ENCODE measurements around the gene PHB1.
A peak's percentile ranks its signal among the peaks of the same experiment; 100 is the strongest.

The PHB1 gene

DNA sequence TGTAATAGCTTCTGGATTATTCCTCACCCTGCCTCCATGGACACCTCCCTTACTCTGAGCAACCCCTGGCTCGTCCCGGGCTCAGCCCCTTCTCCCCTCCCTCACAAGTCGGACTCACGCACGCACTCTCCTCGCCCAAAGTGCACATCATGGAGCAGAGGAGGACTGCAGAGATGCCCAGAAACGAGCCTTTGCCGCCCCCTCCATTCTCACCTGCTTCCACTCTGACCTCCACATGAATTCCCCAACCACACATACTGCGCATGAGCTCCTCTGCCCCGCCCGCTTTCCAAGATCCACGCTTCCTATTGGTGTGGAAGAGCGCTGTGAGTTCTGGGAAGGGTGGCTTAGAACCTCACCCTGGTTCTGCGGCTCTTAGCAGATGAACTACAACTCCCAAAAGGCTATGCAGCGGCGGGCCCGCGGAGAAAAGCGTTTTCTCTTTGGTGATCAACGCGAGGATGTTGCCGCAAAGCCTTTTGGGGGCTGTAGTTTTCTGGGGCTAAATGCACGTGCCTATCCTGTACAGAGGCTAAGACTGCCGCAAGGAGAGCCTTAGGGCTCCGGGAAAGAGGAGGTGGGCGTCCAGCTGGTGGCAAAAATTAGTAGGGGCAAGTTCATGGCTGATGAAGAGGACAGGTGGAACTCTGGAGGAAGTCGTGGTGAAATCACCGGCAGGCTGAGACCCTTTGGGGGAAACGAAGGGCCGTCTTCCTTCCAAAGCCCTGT is at the start of gene PHB1:
Gene PHB1 (minus strand): TSS at position 261 of the 729 bp plus-strand sequence. CDS start 1,618 bp downstream, outside the sequence.
- DNase-seq (ENCODE audit: low read depth), result peak; percentile 90

DNA sequence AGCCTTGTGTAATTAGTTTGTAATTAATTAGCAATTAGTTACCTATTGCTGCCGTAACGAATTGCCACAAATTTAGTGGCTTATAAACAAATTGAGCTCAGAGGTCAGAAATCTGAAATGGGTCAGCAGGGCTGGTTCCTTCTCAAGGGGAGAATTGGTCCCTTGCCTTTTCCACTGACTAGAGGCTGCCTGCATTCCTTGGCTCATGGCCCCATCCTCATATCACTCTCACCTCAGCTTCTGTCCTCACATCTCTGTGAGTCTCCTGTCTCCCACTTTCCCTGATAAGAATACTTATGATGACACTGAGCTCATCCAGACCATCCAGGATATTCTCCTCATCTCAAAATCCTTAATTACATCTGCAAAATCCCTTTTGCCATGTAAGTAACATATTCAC is 49.4 kb upstream of the PHB1 start:
- DNase-seq (ENCODE audit: low read depth), result no peak

GRCh38 chr17:49461580-49461979 is 46.9 kb upstream of the PHB1 start:
- no peak for DNase-seq (ENCODE audit: low read depth)

DNA sequence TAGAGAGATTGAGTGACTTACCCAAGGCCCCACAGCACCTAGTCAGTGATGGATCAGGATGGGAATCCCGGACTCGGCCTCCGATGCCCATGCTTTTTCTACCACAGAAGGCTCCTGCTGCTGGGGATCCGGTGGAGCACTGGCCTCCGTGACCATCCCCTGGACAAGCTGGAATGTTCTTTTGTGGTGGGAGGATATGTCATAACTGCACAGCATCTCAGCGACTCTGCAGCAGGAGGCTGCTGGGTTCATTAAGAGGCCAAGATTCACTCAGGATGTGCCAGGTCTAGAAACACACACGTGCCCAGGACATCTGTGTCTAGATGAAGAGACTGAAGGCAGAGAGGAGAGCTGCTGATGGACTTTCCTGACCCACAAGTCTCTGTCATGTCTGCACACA is 45.7 kb upstream of the PHB1 start:
- no peak for DNase-seq (ENCODE audit: low read depth)

DNA sequence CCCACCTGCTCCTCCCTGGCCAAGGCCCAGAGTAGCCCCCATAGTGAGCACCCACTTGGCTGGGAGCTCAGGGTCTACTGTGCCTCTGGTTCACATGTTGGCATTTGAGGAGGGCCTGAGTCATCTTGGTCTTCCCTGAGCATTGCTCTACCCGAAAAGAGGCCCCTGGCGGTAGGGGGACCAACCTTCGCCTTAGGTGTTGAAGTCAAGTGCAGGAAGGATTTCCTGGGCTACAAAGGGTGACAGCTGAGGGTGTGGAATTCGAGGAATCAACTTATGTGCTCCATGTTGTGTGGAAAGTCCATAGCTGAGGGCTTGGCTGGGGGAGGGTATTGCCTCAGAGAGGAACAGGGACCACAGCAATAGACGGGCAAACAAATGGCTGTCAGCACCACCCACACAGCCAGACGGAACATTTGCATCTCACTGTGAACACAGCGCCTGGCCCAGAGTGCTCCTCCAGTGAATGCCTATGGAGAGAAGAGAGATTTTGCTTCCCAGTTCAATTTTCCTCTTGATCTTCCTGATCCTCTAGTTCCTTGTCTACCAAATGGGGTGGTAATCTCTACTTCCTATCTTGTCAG is 44.8 kb upstream of the PHB1 start:
- no peak for DNase-seq (ENCODE audit: low read depth)

GRCh38 chr17:49457564-49458535 is 43.2 kb upstream of the PHB1 start:
- DNase-seq (ENCODE audit: low read depth), result no peak

GRCh38 chr17:49456183-49456965 is 41.7 kb upstream of the PHB1 start:
- no peak for DNase-seq (ENCODE audit: low read depth)

DNA sequence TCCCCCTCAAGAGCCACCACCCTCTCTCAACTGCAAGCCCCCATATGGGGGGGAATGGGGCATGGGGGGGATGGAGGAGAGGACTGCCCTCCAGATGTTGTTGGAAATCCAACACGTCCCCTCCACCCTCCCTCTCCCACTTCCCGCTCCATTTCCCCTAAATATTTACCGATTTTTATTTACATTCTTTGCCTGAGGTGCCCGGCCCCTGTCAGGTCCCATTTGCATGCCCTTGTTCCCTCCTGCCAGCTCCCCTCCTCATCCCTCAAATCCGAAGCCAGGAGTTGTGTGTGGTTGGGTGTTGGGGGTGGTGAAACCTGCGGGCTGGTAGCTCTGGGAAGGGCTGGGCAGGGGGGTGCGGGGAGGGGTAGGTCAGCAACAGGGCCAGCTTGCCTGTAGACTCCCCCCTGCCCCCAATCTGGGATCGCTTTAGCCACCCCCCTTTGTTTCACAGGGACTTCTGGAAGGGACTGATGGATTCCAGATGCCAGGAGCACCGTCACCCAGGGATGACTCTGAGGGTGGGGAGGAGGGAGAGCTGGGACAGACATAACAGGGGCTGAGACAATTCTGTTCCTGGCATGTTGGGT is 40.7 kb upstream of the PHB1 start:
- no peak for DNase-seq (ENCODE audit: low read depth)

DNA sequence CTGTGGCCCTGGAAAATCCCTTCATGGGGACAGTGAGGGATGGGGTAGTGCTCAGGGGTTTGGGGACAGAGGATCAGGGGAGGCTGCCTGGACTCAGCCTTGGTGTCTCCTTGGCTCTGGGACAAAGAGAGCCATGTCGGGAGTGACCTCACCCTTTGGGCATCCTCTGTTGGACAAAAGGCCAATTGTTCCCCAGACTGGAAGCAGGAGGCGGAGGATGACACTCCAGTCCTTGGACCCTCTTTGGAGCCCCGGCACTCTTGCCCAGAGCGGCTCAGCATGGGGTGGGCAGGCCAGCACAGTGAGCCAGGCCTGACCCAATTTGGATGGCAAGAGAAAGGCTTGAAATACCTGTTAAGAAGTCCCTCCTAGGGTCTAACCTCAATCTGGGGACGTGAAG is 39.4 kb upstream of the PHB1 start:
- no peak for DNase-seq (ENCODE audit: low read depth)

- DNase-seq (ENCODE audit: low read depth), result no peak
Observed at GRCh38 chr17:49452661-49453060, 38.0 kb upstream of the PHB1 start.

- no peak for DNase-seq (ENCODE audit: low read depth)
Observed at GRCh38 chr17:49452201-49452600, 37.5 kb upstream of the PHB1 start.

DNA sequence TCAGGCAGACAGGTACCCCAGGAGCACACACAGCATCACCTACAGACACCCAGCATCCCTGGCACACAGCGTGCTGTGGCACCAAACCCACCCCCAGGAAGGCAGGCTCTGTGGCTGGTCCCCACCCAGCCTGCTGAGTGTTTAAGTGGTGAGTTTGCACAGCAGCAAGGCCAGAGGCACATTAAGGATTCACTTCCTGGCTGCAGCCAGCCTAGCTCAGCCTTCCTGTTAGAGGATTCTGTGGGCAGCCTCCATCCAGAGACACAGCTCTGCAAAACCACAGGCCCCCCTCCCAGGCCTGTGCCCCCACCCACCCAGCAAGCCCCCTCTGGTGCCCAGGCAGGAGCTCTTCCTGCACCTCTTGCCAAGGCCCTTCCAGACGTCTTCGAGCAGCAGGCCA is 36.1 kb upstream of the PHB1 start:
- DNase-seq (ENCODE audit: low read depth), result no peak

DNA sequence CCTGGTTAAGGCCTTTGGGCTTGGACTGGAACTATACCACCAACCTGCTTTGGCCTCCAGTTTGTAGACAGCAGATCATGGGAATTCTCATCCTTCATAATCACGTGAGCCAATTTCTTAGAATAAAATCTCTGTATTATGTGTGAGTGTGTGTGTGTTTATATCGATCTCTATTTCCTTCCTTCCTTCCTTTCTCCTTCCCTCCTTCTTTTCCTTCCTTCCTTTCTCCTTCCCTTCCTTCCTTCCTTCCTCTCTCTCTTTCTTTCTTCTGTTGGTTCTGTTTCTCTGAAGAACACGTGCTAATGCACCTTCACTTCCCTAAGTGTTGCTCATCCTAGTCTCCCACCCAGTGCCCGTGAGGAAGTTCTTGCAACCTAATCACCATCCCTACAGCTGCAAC is 35.5 kb upstream of the PHB1 start:
- no peak for DNase-seq (ENCODE audit: low read depth)

GRCh38 chr17:49447628-49448302 is 33.1 kb upstream of the PHB1 start:
- DNase-seq (ENCODE audit: low read depth), result no peak

DNA sequence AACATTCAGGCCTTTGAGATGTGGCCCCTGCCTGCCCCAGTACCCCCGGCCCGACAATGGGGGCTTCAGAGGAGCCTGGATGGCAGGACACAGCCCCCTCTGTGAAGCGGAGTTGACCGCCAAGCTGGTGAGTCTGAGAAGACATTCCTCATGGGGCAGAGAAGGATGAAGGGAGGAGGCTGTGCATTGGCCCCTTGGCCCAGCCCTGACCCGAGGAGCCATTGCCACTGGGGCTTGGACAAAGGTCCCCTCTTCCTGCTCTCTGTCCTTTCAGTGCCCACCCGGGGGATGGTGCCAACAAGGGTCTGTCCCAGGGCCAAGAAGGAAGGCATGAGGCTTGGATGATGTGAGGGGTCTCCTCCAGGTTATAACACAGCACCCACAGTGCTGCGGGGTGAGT is 30.9 kb upstream of the PHB1 start:
- DNase-seq (ENCODE audit: low read depth), result no peak

- DNase-seq (ENCODE audit: low read depth), result no peak
Observed at GRCh38 chr17:49444384-49444783, 29.7 kb upstream of the PHB1 start.

DNA sequence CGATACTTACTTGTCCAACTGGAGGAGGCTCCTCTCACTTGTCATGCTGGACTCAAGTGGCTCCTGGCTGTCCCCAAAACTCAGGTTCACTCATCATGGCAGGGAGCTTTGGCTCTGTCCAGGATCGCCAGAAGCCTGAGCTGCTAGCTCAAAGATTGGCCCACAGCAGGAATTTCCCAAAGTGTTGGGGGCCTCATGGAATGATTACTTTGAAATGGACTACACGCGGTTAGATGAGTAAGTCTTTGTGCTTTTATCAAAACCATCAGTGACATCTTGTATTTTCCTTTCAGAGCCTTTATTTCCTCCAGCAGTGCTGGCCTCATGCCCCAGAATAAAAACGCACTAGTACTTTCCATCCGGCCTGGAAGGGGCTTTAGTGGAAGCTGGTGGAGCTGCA is 29.2 kb upstream of the PHB1 start:
- no peak for DNase-seq (ENCODE audit: low read depth)

DNA sequence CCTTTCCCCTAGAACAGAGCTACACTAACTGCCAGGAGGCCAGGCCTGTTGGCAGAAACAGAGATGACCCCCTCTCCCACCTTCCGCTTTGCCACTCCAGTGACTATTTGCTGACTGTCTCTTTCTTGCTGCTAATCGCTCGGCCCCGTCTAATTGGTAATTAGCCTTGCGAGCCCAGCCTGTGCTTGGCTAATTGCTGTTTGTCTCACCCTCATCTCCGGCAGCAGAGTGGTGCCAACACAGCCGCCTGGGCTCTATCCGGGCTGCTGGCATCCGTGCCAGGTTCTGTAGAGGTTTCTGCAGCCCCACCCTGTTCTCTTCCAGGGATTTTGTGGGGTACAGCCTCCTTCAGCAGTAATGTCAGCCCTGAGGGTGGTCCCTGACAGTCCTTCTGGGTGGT is 27.4 kb upstream of the PHB1 start:
- no peak for DNase-seq (ENCODE audit: low read depth)

GRCh38 chr17:49441578-49441977 is 26.9 kb upstream of the PHB1 start:
- no peak for DNase-seq (ENCODE audit: low read depth)

DNA sequence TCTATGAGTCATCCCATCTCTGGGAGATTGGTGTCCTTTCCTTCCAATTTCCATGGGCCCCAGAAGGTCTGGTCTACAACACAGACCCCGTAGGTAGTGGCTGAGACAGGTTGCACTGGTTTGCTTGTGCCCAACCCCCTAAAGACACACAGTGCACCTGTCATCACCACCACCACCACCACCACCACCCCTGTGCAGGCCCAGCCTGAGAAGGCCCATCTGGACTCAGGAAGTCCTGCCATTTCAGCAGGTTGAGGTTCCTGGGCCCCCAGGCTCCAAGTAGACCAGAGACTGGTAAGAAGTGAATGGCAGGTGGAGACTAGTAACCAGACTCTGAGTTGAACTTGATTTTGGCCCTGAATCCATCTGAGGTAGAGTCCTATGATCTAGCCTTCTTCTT is 25.9 kb upstream of the PHB1 start:
- DNase-seq (ENCODE audit: low read depth), result no peak

Measured in stimulated activated CD8-positive, alpha-beta memory T cell treated with anti-CD3 and anti-CD28 coated beads, Interleukin-12 subunit alpha, Interleukin-12 subunit beta, amount 100 ng/mL, for 1 hour (primary cell).